Measurements from ENCODE around the gene KCTD17. TPM values are rescaled to one million over a fixed set of nuclear protein-coding genes. Genes with fewer than 3 reads are reported as not detected.
"Not testable (repeated sequence)": the region's sequence is repeated elsewhere in the genome, so short reads cannot be mapped to it uniquely, and the experiment has no call there.

Gene KCTD17
- total RNA-seq, 1 experiment from 2014 or later, result 19.8 TPM

DNA sequence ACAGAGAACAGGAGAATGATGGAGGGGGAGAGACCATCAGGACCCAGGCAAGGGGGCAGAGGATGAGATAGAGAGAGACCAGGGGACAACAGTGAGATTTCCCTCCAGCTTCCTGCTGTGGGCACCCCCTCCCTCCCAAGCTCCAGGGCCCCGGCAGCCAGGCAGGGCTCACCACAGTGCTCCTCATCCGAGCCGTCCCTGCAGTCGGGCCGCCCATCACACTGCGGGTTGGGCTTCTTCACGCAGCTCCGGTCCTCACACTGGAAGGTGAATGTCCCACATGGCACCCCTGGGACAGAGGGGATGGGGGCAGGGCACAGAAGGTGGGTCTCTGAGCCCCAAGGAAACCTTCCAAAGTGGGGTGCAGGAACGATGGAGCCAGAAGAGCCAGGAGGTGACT lies 19.2 kb downstream of the KCTD17 start:
- DNase-seq, result no peak
- Mint-ChIP-seq H3K36me3 (ENCODE audit: insufficient read depth, unreplicated experiment) (no peaks in the 10 kb centered on the region), H3K27me3 (ENCODE audit: unreplicated experiment) (peaks cover 23% of the 10 kb centered on the region), H3K4me1 (ENCODE audit: low read depth, unreplicated experiment) (no peaks in the 10 kb centered on the region), H3K9me3 (ENCODE audit: low read depth, unreplicated experiment) (no peaks in the 10 kb centered on the region), H3K4me3 (ENCODE audit: low read depth, unreplicated experiment) (no peak overlapping the region), H3K27ac (ENCODE audit: unreplicated experiment) (no peak overlapping the region)
- TF ChIP-seq, protein P1, sequence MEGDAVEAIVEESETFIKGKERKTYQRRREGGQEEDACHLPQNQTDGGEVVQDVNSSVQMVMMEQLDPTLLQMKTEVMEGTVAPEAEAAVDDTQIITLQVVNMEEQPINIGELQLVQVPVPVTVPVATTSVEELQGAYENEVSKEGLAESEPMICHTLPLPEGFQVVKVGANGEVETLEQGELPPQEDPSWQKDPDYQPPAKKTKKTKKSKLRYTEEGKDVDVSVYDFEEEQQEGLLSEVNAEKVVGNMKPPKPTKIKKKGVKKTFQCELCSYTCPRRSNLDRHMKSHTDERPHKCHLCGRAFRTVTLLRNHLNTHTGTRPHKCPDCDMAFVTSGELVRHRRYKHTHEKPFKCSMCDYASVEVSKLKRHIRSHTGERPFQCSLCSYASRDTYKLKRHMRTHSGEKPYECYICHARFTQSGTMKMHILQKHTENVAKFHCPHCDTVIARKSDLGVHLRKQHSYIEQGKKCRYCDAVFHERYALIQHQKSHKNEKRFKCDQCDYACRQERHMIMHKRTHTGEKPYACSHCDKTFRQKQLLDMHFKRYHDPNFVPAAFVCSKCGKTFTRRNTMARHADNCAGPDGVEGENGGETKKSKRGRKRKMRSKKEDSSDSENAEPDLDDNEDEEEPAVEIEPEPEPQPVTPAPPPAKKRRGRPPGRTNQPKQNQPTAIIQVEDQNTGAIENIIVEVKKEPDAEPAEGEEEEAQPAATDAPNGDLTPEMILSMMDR (IDR thresholded peaks at IDR 0.05; ENCODE audit: unreplicated experiment), result no peak
- intact Hi-C loops (cut with micrococcal nuclease; ENCODE audit: unreplicated experiment), result no loop called here
- CTCF ChIA-PET, result no interaction called here
- no TSS peak for BruUV-seq (replicated peaks)

DNA sequence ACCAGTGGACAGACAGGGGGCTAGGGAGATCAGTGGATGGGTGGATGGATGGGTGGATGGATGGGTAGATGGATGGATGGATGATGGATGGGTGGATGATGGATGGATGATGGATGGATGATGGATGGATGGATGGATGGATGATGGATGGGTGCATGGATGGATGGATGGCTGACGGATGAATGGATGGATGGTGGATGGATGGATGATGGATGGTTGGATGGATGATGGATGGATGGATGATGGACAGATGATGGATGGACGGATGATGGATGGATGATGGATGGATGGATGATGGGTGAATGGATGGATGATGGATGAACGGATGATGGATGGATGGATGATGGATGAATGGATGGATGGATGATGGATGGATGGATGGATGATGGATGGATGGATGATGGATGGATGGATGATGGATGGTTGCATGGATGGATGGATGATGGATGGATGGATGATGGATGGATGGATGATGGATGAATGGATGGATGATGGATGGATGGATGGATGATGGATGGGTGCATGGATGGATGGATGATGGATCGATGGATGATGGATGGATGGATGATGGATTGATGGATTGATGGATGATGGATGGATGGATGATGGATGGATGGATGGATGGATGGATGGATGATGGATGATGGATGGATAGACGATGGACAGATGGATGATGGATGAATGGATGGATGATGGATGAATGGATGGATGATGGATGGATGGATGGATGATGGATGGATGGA lies 20.5 kb downstream of the KCTD17 start:
- peaks cover 16% of the 10 kb centered on the region for H3K27me3 Mint-ChIP-seq (ENCODE audit: unreplicated experiment)
- H3K9me3 Mint-ChIP-seq (ENCODE audit: low read depth, unreplicated experiment); BruUV-seq (replicated peaks); H3K27ac Mint-ChIP-seq (ENCODE audit: unreplicated experiment); DNase-seq; H3K4me1 Mint-ChIP-seq (ENCODE audit: low read depth, unreplicated experiment); CTCF ChIA-PET; H3K4me3 Mint-ChIP-seq (ENCODE audit: low read depth, unreplicated experiment); intact Hi-C loops (cut with micrococcal nuclease; ENCODE audit: unreplicated experiment); H3K36me3 Mint-ChIP-seq (ENCODE audit: insufficient read depth, unreplicated experiment): not testable (repeated sequence)

DNA sequence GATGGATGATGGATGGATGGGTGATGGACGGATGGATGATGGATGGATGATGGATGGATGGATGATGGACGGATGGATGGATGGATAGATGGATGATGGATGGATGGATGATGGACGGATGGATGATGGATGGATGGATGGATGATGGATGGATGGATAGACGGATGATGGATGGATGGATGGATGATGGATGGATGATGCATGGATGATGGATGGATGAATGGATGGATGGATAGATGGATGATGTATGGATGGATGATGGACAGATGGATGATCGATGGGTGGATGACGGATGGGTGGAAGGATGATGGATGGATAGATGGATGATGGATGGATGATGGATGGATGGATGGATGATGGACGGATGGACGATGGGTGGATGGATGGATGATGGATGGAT lies 21.1 kb downstream of the KCTD17 start:
- Mint-ChIP-seq H3K4me1 (ENCODE audit: low read depth, unreplicated experiment) (no peaks in the 10 kb centered on the region), H3K36me3 (ENCODE audit: insufficient read depth, unreplicated experiment) (no peaks in the 10 kb centered on the region), H3K9me3 (ENCODE audit: low read depth, unreplicated experiment) (no peaks in the 10 kb centered on the region), H3K27ac (ENCODE audit: unreplicated experiment) (no peak overlapping the region), H3K4me3 (ENCODE audit: low read depth, unreplicated experiment) (no peak overlapping the region), H3K27me3 (ENCODE audit: unreplicated experiment) (peaks cover 14% of the 10 kb centered on the region)
- DNase-seq, result no peak
- TF ChIP-seq, protein P1 (IDR thresholded peaks at IDR 0.05; ENCODE audit: unreplicated experiment), result no peak
- no TSS peak for BruUV-seq (replicated peaks)
- intact Hi-C loops (cut with micrococcal nuclease; ENCODE audit: unreplicated experiment), result no loop called here
- CTCF ChIA-PET, result no interaction called here

DNA sequence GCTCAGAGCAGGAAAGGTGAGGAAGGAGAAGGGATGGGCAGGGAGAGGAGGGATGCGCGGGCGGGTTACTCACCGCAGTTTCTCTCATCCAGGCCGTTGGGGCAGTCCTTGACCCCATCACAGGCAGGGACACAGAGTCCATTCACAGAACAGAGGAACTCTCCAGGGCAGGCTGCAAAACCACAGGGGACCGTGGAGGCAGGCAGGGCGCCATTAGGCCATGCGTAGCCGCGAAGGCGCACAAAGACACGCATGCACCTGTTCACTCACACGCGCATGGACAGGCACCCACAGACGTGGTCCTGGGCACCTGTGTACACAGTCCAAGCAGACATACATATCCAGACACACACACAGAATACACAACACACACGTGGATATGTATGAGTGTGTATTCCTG lies 23.0 kb downstream of the KCTD17 start:
- no peak overlapping the region for H3K4me3 Mint-ChIP-seq (ENCODE audit: low read depth, unreplicated experiment)
- no peak overlapping the region for H3K27ac Mint-ChIP-seq (ENCODE audit: unreplicated experiment)
- CTCF ChIA-PET, result interaction anchor here (1.0 kb wide), 1 partner anchor 125 kb away, joined by 3 read pairs; no protein-coding TSS in a partner anchor
- no TSS peak for BruUV-seq (replicated peaks)
- intact Hi-C loops (cut with micrococcal nuclease; ENCODE audit: unreplicated experiment), result no loop called here
- H3K36me3 Mint-ChIP-seq (ENCODE audit: insufficient read depth, unreplicated experiment), result no peaks in the 10 kb centered on the region
- H3K4me1 Mint-ChIP-seq (ENCODE audit: low read depth, unreplicated experiment), result no peaks in the 10 kb centered on the region
- TF ChIP-seq, protein P1 (IDR thresholded peaks at IDR 0.05; ENCODE audit: unreplicated experiment), result no peak
- H3K9me3 Mint-ChIP-seq (ENCODE audit: low read depth, unreplicated experiment), result no peaks in the 10 kb centered on the region
- H3K27me3 Mint-ChIP-seq (ENCODE audit: unreplicated experiment), result peaks cover 23% of the 10 kb centered on the region
- DNase-seq, result no peak

DNA sequence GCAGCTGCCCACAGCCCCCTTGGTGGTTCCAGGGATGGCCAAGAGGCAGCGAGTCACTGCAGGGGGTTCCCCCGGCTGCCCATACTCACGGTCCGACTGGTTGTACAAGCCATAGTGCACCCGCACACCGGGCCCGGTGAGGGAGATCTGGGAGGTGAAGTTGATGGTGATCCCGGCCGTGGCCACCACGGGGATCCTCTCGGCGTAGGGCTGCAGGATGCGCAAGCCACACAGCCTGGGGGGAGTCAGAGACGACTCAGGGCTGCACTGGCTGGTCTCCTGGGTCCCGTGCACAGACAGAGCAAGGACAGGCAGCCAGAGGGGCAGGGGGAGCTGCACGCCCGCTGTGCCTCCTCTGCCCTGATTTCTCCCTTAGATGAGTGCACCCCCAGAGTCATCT lies 23.5 kb downstream of the KCTD17 start:
- DNase-seq, result no peak
- BruUV-seq (replicated peaks), result no TSS peak
- intact Hi-C loops (cut with micrococcal nuclease; ENCODE audit: unreplicated experiment), result loop anchor here (5.0 kb wide), 1 partner anchor 122 kb away; no protein-coding TSS in a partner anchor
- Mint-ChIP-seq H3K27me3 (ENCODE audit: unreplicated experiment) (peaks cover 28% of the 10 kb centered on the region), H3K9me3 (ENCODE audit: low read depth, unreplicated experiment) (no peaks in the 10 kb centered on the region), H3K4me3 (ENCODE audit: low read depth, unreplicated experiment) (no peak overlapping the region), H3K36me3 (ENCODE audit: insufficient read depth, unreplicated experiment) (no peaks in the 10 kb centered on the region), H3K4me1 (ENCODE audit: low read depth, unreplicated experiment) (no peaks in the 10 kb centered on the region), H3K27ac (ENCODE audit: unreplicated experiment) (no peak overlapping the region)
- TF ChIP-seq, protein P1 (IDR thresholded peaks at IDR 0.05; ENCODE audit: unreplicated experiment), result no peak
- CTCF ChIA-PET, result interaction anchor here (1.0 kb wide), 1 partner anchor 125 kb away, joined by 3 read pairs; no protein-coding TSS in a partner anchor

Measured in Calu3 (cell line).